ENCODE data around the gene BRPF3. TPM values are rescaled to one million over a fixed set of nuclear protein-coding genes. Genes with fewer than 3 reads are reported as not detected.

BRPF3 gene
- total RNA-seq, 1 experiment from 2014 or later = 19.4 TPM

DNA sequence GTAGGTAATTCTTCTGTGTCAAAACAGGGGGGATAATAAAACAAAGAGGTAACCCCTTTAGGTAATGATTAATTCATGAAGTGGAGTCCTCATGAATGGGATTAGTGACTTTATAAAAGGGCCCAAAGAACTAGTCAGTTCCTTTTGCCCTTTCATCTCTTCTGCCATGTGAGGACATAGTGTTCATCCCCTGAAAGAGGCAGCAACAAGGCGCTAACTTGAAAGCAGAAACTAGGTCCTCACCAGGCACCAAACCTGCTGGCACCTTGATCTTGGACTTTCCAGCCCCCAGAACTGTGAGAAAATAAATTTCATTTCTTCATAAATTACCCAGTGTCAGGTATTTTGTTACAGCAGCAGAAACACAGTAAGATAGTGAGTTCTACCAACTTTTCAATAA is 16.4 kb upstream of the BRPF3 start:
- Mint-ChIP-seq H3K9me3 (ENCODE audit: unreplicated experiment) (no peaks in the 10 kb centered on the region), H3K36me3 (ENCODE audit: insufficient read depth, unreplicated experiment) (no peaks in the 10 kb centered on the region), H3K4me1 (ENCODE audit: insufficient read depth, unreplicated experiment) (no peaks in the 10 kb centered on the region), H3K27ac (ENCODE audit: low read depth, unreplicated experiment) (no peak overlapping the region), H3K4me3 (ENCODE audit: unreplicated experiment) (no peak overlapping the region), H3K27me3 (ENCODE audit: insufficient read depth, unreplicated experiment) (peaks cover 21% of the 10 kb centered on the region)
- TF ChIP-seq, protein P1, sequence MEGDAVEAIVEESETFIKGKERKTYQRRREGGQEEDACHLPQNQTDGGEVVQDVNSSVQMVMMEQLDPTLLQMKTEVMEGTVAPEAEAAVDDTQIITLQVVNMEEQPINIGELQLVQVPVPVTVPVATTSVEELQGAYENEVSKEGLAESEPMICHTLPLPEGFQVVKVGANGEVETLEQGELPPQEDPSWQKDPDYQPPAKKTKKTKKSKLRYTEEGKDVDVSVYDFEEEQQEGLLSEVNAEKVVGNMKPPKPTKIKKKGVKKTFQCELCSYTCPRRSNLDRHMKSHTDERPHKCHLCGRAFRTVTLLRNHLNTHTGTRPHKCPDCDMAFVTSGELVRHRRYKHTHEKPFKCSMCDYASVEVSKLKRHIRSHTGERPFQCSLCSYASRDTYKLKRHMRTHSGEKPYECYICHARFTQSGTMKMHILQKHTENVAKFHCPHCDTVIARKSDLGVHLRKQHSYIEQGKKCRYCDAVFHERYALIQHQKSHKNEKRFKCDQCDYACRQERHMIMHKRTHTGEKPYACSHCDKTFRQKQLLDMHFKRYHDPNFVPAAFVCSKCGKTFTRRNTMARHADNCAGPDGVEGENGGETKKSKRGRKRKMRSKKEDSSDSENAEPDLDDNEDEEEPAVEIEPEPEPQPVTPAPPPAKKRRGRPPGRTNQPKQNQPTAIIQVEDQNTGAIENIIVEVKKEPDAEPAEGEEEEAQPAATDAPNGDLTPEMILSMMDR (IDR thresholded peaks at IDR 0.05; ENCODE audit: unreplicated experiment) = no peak
- intact Hi-C loops (cut with micrococcal nuclease) = no loop called here
- ChIA-PET CTCF (no interaction called here), POLR2A (no interaction called here)
- DNase-seq (ENCODE audit: unreplicated experiment) = no peak
- no TSS peak for BruUV-seq (replicated peaks)

- no TSS peak for BruUV-seq (replicated peaks)
- no peaks in the 10 kb centered on the region for H3K36me3 Mint-ChIP-seq (ENCODE audit: insufficient read depth, unreplicated experiment)
- H3K4me1 Mint-ChIP-seq (ENCODE audit: insufficient read depth, unreplicated experiment) = no peaks in the 10 kb centered on the region
- DNase-seq (ENCODE audit: unreplicated experiment) = no peak
- TF ChIP-seq, protein P1 (IDR thresholded peaks at IDR 0.05; ENCODE audit: unreplicated experiment) = no peak
- no peak overlapping the region for H3K27ac Mint-ChIP-seq (ENCODE audit: low read depth, unreplicated experiment)
- H3K9me3 Mint-ChIP-seq (ENCODE audit: unreplicated experiment) = no peaks in the 10 kb centered on the region
- no peak overlapping the region for H3K4me3 Mint-ChIP-seq (ENCODE audit: unreplicated experiment)
- intact Hi-C loops (cut with micrococcal nuclease) = no loop called here
- peaks cover 8% of the 10 kb centered on the region for H3K27me3 Mint-ChIP-seq (ENCODE audit: insufficient read depth, unreplicated experiment)
- POLR2A ChIA-PET = interaction anchor here (1.9 kb wide), 1 partner anchor 19 kb away, joined by 4 read pairs; no protein-coding TSS in a partner anchor
- CTCF ChIA-PET = interaction anchor here (0.6 to 1.3 kb wide), 3 partner anchors 26 to 63 kb away, joined by 3 read pairs; no protein-coding TSS in a partner anchor
Measured at GRCh38 chr6:36184311-36184710, 12.2 kb upstream of the BRPF3 start.

DNA sequence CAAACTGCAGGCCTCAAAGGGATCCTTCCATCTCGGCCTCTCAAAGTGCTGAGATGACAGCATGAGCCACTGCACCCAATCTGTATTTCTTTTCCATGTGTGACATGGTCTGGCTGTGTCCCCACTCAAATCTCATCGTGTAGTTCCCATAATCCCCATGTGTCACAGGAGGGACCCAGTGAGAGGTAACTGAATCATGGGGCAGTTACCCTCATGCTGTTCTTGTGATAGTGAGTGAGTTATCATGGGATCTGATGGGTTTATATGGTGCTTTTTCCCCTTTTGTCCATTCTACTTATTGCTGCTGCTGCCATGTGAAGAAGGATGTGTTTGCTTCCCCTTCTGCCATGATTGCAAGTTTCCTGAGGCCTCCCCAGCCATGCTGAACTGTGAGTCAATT is 10.3 kb upstream of the BRPF3 start:
- CTCF ChIA-PET = no interaction called here
- TF ChIP-seq, protein P1 (IDR thresholded peaks at IDR 0.05; ENCODE audit: unreplicated experiment) = no peak

DNA sequence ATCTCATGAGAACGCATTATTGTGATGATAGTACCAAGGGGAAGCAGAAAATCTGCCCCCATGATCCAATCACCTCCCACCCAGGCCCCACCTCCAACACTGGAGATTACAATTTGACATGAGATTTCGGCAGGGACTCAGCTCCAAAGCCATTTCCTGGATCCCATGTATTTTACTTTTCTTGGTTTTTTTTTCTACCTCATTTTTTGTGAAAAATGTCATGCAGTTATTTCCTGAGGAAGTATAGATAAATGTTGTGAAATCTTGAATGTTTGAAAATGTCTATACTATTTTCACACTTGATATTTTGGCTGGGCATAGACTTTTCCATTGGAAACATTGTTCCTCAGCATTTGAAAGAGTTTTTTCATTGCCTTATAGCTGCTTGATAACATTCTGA is 9.1 kb upstream of the BRPF3 start:
- ChIA-PET POLR2A (interaction anchor here (0.6 kb wide), 1 partner anchor 131 kb away, joined by 3 read pairs; no protein-coding TSS in a partner anchor), CTCF (no interaction called here)
- intact Hi-C loops (cut with micrococcal nuclease) = no loop called here
- H3K36me3 Mint-ChIP-seq (ENCODE audit: insufficient read depth, unreplicated experiment) = no peaks in the 10 kb centered on the region
- H3K27ac Mint-ChIP-seq (ENCODE audit: low read depth, unreplicated experiment) = no peak overlapping the region
- H3K27me3 Mint-ChIP-seq (ENCODE audit: insufficient read depth, unreplicated experiment) = peaks cover 6% of the 10 kb centered on the region
- no peak overlapping the region for H3K4me3 Mint-ChIP-seq (ENCODE audit: unreplicated experiment)
- no peak for DNase-seq (ENCODE audit: unreplicated experiment)
- H3K9me3 Mint-ChIP-seq (ENCODE audit: unreplicated experiment) = no peaks in the 10 kb centered on the region
- no peaks in the 10 kb centered on the region for H3K4me1 Mint-ChIP-seq (ENCODE audit: insufficient read depth, unreplicated experiment)
- TF ChIP-seq, protein P1 (IDR thresholded peaks at IDR 0.05; ENCODE audit: unreplicated experiment) = no peak
- no TSS peak for BruUV-seq (replicated peaks)

More for the DNA sequence above, 10.3 kb upstream of the BRPF3 start:
- DNase-seq (ENCODE audit: unreplicated experiment) = no peak
- intact Hi-C loops (cut with micrococcal nuclease) = no loop called here
- no peak overlapping the region for H3K4me3 Mint-ChIP-seq (ENCODE audit: unreplicated experiment)
- H3K36me3 Mint-ChIP-seq (ENCODE audit: insufficient read depth, unreplicated experiment) = no peaks in the 10 kb centered on the region
- no peaks in the 10 kb centered on the region for H3K9me3 Mint-ChIP-seq (ENCODE audit: unreplicated experiment)
- POLR2A ChIA-PET = no interaction called here
- no peaks in the 10 kb centered on the region for H3K4me1 Mint-ChIP-seq (ENCODE audit: insufficient read depth, unreplicated experiment)
- no peaks in the 10 kb centered on the region for H3K27me3 Mint-ChIP-seq (ENCODE audit: insufficient read depth, unreplicated experiment)
- H3K27ac Mint-ChIP-seq (ENCODE audit: low read depth, unreplicated experiment) = no peak overlapping the region
- BruUV-seq (replicated peaks) = no TSS peak

Data from MCF 10A (cell line).